G401.6 (cell line): Measurements from ENCODE around the gene PITPNC1.
"Not testable (repeated sequence)": the region's sequence is repeated elsewhere in the genome, so short reads cannot be mapped to it uniquely, and the experiment has no call there.

ENCODE experiments used
- FAIRE-seq: peaks from 2 replicates; lab custom pipeline; 2012; peaks lifted over from hg19 to GRCh38; lab: Jason Lieb, UNC

Gene PITPNC1

DNA sequence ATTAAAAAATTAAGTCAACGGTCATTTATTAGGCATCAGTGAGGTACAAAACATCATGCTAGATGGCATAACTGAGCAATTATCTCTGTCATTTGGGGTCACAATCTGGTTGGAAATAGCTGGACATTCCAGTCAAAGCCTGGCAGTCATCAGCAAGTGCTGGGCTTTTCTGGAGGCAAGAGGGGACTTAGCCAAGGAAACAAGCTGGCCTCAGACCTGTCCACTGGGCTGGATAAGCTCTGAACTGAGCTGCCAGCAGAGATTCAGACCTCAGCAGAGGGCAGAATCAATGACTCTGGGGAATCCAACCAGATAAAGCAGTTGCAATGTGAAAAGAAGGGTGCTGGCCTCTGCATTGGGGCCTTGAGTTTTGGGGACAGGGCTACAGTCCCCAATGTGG is 178.8 kb downstream of the PITPNC1 start:
- FAIRE-seq: no peak

GRCh38 chr17:67557052-67557845 is 180.2 kb downstream of the PITPNC1 start:
- no peak for FAIRE-seq

- no peak for FAIRE-seq
These were observed 180.8 kb downstream of the PITPNC1 start for GRCh38 chr17:67557921-67558320.

DNA sequence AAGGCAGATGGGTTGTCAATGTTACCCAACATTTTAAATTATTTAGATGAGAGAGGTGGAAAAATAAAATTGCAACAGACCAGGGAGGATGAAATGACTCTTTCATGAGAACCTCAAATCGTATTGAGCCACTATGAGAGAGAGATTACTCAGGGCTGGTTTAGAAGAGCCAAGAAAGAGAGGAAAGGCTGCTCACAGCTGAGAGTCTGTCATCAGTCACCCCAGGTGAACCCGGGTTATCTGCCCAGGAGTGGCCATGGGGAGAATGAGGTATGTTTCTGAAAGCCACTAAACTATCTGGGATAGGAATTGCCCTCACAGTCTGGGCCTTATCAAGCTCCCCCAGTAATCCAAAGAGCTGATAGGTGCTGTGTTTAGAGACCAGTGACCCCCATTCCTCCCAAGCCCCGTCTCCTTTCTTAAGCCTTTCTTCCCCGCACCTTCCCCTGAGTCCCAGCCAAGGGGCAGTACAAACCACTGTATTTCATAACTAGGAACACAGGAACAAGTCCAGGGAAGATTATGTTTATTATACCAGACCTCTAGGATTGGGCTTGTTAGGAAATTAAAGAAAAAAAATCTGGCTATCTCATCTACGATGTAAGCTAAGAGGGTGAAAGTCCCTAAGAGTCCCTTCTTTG is 181.8 kb downstream of the PITPNC1 start:
- no peak for FAIRE-seq

DNA sequence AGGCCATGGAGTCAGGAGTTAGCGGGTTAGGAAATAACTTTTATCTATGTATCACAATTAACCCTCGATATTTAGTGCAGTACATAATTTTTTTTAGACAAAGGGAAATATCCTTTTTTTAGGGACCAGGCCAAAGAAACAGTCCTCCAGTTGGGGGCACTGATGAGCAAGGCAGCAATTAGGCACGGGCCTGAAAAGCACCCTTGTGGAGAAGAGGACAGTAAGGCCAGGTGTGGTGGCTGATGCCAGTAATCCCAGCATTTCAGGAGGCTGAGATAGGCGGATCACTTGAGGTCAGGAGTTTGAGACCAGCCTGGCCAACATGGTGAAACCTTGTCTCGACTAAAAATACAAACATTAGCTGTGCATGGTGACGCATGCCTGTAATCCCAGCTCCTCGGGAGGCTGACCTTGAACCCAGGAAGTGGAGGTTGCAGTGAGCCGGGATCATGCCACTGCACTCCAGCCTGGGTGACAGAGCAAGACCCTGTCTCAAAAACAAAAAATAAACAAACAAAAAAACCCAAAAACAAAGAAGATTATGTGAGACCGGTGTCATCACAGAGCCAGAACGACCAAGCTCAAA is 182.4 kb downstream of the PITPNC1 start:
- no peak for FAIRE-seq

GRCh38 chr17:67562005-67562404 is 184.9 kb downstream of the PITPNC1 start:
- FAIRE-seq: no peak

GRCh38 chr17:67563692-67564228 is 186.7 kb downstream of the PITPNC1 start:
- no peak for FAIRE-seq

GRCh38 chr17:67565068-67565467 is 188.0 kb downstream of the PITPNC1 start:
- FAIRE-seq: no peak

DNA sequence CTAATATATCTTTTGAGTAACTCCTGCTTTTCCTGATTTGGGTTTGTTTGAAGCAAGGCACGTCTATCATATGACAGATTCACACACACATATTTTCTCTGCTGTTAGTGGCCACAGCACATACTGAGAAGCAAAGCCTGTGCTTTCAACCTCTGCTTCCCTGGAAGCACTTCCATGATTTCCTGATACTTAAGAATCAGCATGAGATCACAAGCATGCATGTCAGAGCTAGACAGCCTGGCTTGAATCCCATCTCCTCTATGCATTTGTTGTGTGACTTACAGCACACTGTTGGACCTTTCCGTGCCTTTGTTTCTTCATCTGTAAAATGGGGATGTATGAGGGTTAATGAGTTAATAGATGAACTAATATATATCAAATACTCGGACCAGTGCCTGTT is 189.6 kb downstream of the PITPNC1 start:
- FAIRE-seq: no peak

DNA sequence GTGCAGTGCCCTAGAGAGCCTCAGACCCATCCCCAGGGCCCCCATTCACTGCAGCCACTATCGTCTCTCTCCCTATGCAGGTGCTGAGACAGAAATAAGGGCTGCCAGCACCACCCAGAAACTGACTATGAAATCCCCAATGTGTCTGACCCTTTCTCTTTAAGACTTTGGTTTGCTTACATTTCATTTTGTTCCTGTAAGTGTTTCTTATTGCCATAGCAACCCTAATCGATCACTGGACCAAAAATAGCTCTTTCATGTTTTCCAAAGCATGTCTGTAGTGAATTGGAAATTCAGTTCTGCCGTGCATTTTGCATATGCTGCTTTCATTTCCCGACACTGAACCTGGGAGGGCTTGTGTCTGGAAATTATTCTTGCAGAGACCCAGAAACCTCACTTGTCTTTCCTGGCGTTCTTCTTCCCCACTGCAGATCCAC is 192.0 kb downstream of the PITPNC1 start:
- no peak for FAIRE-seq

DNA sequence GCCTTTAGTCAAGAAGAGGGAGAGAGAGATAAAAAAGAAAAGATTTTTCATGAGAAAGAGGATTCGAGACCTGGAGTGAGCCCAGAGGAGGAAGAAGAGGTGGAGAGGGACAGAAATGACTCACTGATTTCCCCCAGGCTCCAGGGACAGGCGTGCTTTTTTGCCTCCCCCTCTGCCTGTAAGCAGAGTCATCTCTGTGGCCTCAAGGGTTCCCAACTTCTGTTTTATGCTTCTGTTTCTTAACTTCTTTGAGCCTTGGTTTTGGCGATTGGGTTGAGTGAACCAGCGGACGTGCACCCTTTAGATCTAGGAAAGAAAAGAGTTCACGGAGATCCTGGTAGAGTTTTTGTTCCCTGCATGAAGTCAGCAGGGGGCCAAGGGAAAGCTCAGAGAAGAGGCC is 192.8 kb downstream of the PITPNC1 start:
- no peak for FAIRE-seq

- FAIRE-seq: no peak
These were observed 193.7 kb downstream of the PITPNC1 start for GRCh38 chr17:67570797-67571196.

- FAIRE-seq: no peak
These were observed 194.4 kb downstream of the PITPNC1 start for GRCh38 chr17:67571478-67571877.

DNA sequence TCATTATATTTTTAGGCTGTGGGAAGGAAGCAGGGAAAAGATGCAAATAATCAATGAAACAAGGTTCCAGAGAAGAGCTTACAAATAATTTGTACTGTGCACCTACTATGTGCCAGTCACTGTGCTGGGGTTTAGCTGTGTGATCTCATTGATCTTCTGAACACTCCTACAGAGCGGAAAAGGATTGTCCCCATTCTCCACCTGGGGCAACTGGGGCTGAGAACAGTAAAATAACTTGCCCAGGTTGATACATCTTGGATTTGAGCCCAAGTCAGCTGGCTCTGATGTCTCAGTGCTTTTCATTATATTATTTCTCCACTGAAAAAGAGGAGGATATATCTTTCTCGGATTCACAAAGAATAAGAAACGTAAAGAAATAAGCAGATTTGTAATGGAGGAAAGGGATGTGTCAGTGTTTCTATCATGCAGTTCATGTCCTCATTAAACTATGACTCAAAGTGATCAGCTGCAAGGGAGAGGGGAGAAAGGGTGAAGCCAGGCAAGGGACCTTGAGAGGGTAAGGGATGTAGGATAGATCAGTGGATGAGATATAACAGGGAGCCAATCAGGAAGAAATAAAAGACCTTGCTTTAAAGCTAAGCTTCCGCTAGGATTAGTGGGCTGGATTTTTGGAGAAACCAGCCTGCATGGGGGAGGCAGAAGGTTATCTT is 197.0 kb downstream of the PITPNC1 start:
- FAIRE-seq: no peak

DNA sequence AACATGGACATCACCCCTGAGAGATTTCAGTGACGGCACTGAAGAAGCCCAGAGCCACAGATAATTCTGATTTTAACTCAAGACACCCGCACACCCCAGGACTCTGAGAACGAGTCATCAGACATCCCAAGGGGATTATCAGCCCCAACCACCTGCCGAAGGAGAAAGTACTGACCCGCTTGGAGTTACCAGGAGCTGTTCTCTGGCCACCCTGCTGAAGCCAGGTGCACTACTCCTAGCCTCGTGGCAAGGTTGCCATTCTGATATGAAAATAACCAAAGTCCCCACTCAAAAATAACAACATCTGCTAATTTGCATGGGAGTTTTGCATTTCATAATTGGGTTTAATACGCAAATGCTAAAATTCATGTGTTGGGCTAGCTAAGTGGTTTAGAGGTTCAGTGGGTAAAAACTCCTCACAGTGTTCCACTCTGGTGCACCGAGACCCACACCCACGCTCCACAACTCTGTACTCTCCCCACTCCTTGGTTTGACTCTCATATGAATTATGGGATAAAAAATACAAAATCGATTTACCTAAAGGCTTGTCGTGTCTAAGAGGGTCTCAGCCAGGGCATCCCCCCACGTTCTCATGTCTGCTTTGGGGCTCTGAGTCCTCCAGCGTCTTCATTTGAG is 197.7 kb downstream of the PITPNC1 start:
- FAIRE-seq: no peak

- no peak for FAIRE-seq
These were observed 198.2 kb downstream of the PITPNC1 start for GRCh38 chr17:67575325-67575724.

- FAIRE-seq: no peak
These were observed 199.5 kb downstream of the PITPNC1 start for GRCh38 chr17:67576471-67577115.

- peak; percentile 82 for FAIRE-seq
These were observed 200.5 kb downstream of the PITPNC1 start for GRCh38 chr17:67577429-67578141.

- FAIRE-seq: no peak
These were observed 201.0 kb downstream of the PITPNC1 start for GRCh38 chr17:67578142-67578457.

- FAIRE-seq: not testable (repeated sequence)
These were observed 201.8 kb downstream of the PITPNC1 start for GRCh38 chr17:67578679-67579405.
